HCT116 (cell line): ENCODE measurements around the gene UAP1L1.

Source experiments
- CTCF ChIP-seq, 3 experiments: fragments of 200-600 bp in 1 of 3; sonication (generic) in 1 of 3; IDR thresholded peaks in 2 of 3; conservative IDR thresholded peaks in 1 of 3; 2 replicates each; pipeline ENCODE4 v1.5.1; 2012 to 2017; ENCODE audit warnings: low read depth in 2 of 3, low read length in 2 of 3, antibody characterized with exemption in 1 of 3, borderline replicate concordance in 1 of 3, control low read depth in 1 of 3, mild to moderate bottlenecking in 1 of 3, mixed read lengths in 1 of 3, mixed run types in 1 of 3, moderate library complexity in 1 of 3; ENCODE audit not compliant: insufficient read depth in 1 of 3
- EGR1 ChIP-seq: IDR thresholded peaks from 2 replicates; pipeline ENCODE4 v1.6.1; 2012; ENCODE audit warnings: low read depth
- EZH2 ChIP-seq: fragments of 200-600 bp; sonication (generic); IDR thresholded peaks from 2 replicates; pipeline ENCODE4 v1.6.1; 2017; ENCODE audit warnings: antibody characterized with exemption, mixed run types
- POLR2A ChIP-seq: IDR thresholded peaks from 2 replicates; pipeline ENCODE4 v1.7.0; 2011; ENCODE audit warnings: borderline replicate concordance; ENCODE audit not compliant: insufficient read depth, insufficient read length; ENCODE audit errors: extremely low read depth
- POLR2AphosphoS5 ChIP-seq: IDR thresholded peaks from 2 replicates; pipeline ENCODE4 v1.6.1; 2011; ENCODE audit warnings: mild to moderate bottlenecking, low read depth, low read length, moderate library complexity
- REST ChIP-seq: IDR thresholded peaks from 2 replicates; pipeline ENCODE4 v1.6.1; 2012; ENCODE audit warnings: low read depth
- SIN3A ChIP-seq: IDR thresholded peaks from 2 replicates; pipeline ENCODE4 v1.6.1; 2012; ENCODE audit warnings: low read depth
- YY1 ChIP-seq: IDR thresholded peaks from 2 replicates; pipeline ENCODE4 v1.6.1; 2011; ENCODE audit warnings: low read length, low read depth, moderate library complexity, mild to moderate bottlenecking; ENCODE audit not compliant: insufficient replicate concordance; ENCODE audit errors: extremely low read depth

GRCh38 chr9:137112564-137113384 lies 35.5 kb downstream of the UAP1L1 start:
- TF ChIP-seq EGR1, result no peak
- TF ChIP-seq POLR2A, result no peak
- TF ChIP-seq CTCF (IDR thresholded peaks at IDR 0.05 in 2 of 3, conservative IDR thresholded peaks at IDR 0.05 in 1 of 3; ENCODE audit: borderline replicate concordance in 1 of 3, insufficient read depth in 1 of 3, low read depth in 2 of 3, low read length in 2 of 3), result no peak
- no peak for TF ChIP-seq EZH2
- no peak for TF ChIP-seq SIN3A
- TF ChIP-seq POLR2AphosphoS5, result no peak
- TF ChIP-seq REST, result no peak
- no peak for TF ChIP-seq YY1
